Lower leg skin (tissue), 4 donors: ENCODE data around the gene PRPF19. TPM values are rescaled to one million over a fixed set of nuclear protein-coding genes. Genes with fewer than 3 reads are reported as not detected.

Source experiments
- DNase-seq, 2 donors: peaks; one replicate each; pipeline ENCODE4 v3.0.0-alpha.2; 2019; ENCODE audit warnings: low spot score in 2 of 2
- H3K4me3 ChIP-seq: fragments of 200-600 bp; sonication (generic); 2 replicates; pipeline ENCODE4 v1.5.1; 2017; ENCODE audit warnings: mild to moderate bottlenecking, low read depth; ENCODE audit not compliant: poor library complexity, severe bottlenecking
- CTCF ChIP-seq, 3 donors: fragments of 450-650 bp; IDR thresholded peaks; one replicate each; pipeline ENCODE4 v1.5.1; 2016; ENCODE audit warnings: antibody characterized with exemption in 3 of 3, mild to moderate bottlenecking in 3 of 3, moderate library complexity in 2 of 3
- POLR2A ChIP-seq, 2 donors: fragments of 450-650 bp; IDR thresholded peaks; one replicate each; pipeline ENCODE4 v1.6.1; 2016 to 2017; ENCODE audit warnings: antibody characterized with exemption in 2 of 2, mild to moderate bottlenecking in 1 of 2, moderate library complexity in 1 of 2
- WGBS, 2 donors: methylation state at CpG; one replicate each; pipeline ENCODE4 v1.1.5; 2018; 5-methylcytosine and 5-hydroxymethylcytosine counted together
- intact Hi-C: fragments of 100-400 bp; cut with DNase I; formaldehyde crosslinking; loops from one replicate; pipeline ENCODE4 v1.15.0; 2023; ENCODE audit warnings: low total_unique reads
- total RNA-seq, 4 donors: library from RNA; depleted of rRNA; stranded (reverse); fragments of >200 nt; gene quantifications; one replicate each; pipeline ENCODE4 v1.1.0, GENCODE V29; 2016

Gene PRPF19
- total RNA-seq, 4 donors from 2014 or later: 75.3 to 119 (median 108) TPM

DNA sequence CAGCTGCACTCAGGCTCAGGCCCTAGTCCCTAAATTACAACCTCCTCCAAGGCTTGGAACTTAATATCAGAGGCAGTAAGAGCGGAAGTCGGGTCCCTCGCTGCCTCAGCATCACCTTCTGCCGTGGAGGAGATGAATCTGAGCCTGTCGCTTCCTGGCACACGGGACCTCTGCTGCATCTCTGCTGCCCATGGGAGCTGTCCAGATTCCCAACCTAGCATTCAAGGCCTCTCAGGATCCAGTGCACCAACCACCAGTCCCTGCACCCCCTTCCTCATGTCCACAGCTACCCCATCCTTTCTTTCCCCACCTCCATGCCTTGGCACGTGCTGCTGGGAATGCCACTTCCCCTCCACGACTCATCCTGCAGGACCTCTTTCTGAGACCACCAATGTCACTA, 48.1 kb downstream of the PRPF19 start:
- TF ChIP-seq CTCF (IDR thresholded peaks at IDR 0.05) (no peak), POLR2A (IDR thresholded peaks at IDR 0.05) (no peak)
- WGBS, 2 donors: 86 to 89% methylated on average over 8 of the region's 8 CpGs
- intact Hi-C loops: no loop called here
- H3K4me3 ChIP-seq: no peak overlapping the region
- DNase-seq: no peak

- H3K4me3 ChIP-seq: no peak overlapping the region
- WGBS, 2 donors: 86 to 88% methylated on average over 5 of the region's 5 CpGs
- no peak for DNase-seq
- no peak for TF ChIP-seq CTCF (IDR thresholded peaks at IDR 0.05)
- TF ChIP-seq POLR2A (IDR thresholded peaks at IDR 0.05): no peak
- intact Hi-C loops: no loop called here
Observed at GRCh38 chr11:60857378-60858232, 48.8 kb downstream of the PRPF19 start.

GRCh38 chr11:60855726-60856633, 50.4 kb downstream of the PRPF19 start, which contains the start of gene PTGDR2:
PTGDR2 (minus strand) TSS chr11:60855950; CDS start chr11:60853722, 2,228 bp downstream.
- WGBS, 2 donors: 48 to 52% methylated on average over 14 of the region's 14 CpGs
- intact Hi-C loops: no loop called here
- TF ChIP-seq CTCF (IDR thresholded peaks at IDR 0.05) (no peak), POLR2A (IDR thresholded peaks at IDR 0.05) (no peak)
- H3K4me3 ChIP-seq: no peak within 1 kb of the TSS
- no peak for DNase-seq

DNA sequence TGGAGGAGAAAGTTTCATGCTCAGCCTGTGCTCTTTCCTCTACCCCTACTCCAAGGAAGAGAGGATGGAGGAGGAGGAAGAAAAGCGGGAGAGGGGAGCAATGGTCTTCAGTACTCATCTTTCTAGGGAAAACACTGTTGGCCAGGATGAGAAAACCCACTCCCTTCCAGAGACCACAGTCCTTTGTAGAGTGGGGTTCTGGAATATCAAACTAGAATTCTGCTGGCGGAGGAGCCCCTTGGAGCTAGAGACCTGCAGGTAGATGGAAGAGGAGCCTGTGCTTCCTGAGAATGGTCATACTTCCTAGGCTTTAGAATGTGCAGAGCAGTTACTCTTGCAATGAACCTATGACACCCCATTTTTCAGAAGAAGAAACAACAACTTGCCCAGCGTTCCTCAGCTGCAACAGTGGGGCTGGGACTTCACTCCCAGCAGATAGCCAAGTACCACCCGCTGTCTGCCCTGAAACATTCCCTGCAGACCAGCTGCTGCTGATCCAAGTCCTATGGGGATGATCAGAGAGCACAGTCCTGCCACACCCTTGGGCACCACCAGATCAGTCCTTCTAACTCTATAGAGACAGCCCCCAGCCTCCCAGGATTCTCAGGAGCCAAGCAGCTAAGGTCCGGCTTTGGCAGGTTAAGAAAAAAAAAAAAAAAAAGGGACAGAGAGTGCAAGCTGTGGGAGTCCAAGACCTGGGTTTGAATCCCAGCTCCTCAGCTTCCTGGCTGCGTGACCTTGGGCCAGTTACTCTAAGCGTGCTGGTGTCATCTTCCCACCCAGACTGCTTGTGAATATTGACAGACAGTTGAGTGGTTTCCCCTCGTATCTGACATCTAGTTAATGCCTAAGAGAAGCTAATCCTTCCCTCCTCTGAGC, 51.3 kb downstream of the PRPF19 start:
- 41 to 60% methylated on average over 7 to 8 of the region's 8 CpGs for WGBS, 2 donors
- DNase-seq: no peak
- no peak overlapping the region for H3K4me3 ChIP-seq
- intact Hi-C loops: no loop called here
- TF ChIP-seq CTCF (IDR thresholded peaks at IDR 0.05) (no peak), POLR2A (IDR thresholded peaks at IDR 0.05) (no peak)

GRCh38 chr11:60854140-60854846, 52.1 kb downstream of the PRPF19 start:
- 83 to 89% methylated on average over 8 of the region's 8 CpGs for WGBS, 2 donors
- TF ChIP-seq POLR2A (IDR thresholded peaks at IDR 0.05): no peak
- no peak for TF ChIP-seq CTCF (IDR thresholded peaks at IDR 0.05)
- no peak for DNase-seq
- intact Hi-C loops: no loop called here
- H3K4me3 ChIP-seq: no peak overlapping the region
